Measurements from ENCODE around the gene RPS24. TPM values are rescaled to one million over a fixed set of nuclear protein-coding genes. Genes with fewer than 3 reads are reported as not detected.

RPS24 gene
- total and polyA plus RNA-seq, 9 of the 15 experiments (the other 6 are each of a cell fraction or from before 2014, with no cell fraction given), result 1,947 to 7,307 (median 5,944) TPM

DNA sequence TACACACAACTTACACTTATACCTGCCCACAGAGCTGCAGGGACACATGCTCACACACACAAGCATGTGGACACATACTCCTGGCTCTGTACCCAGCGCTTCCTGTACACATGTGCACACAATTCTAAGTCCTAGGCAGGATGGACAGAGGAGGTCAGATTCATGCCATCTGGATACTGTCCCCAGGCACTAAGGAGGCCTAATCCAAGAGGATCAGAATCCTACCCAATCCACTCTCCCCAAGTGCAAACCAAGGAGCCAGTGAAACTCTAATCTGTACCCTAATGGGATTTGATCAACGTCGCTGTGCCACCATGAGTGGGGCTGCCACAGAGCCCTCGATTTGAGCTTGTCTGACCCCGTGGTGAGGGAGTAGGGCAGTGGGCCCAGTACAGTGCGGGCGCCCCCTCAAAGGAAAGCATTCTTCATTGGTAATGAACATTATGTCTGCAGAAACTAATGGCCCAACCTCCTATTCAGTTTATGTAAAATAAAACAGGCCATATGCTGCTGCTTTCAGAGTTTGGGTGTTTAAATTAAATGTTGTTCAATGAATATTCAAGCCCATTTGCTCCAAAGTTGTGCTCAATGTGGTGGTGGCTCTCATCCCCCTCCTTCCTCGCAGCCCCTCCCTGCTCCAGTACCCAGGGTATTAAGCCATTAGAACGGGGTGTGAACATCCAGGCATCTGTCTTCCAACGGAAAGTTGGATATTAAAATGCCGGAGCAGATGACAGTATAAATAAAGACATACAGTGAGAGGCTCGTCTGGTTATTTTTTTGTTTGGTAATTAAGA, 26.4 kb downstream of the RPS24 start:
- intact Hi-C loops (cut with micrococcal nuclease), result no loop called here

DNA sequence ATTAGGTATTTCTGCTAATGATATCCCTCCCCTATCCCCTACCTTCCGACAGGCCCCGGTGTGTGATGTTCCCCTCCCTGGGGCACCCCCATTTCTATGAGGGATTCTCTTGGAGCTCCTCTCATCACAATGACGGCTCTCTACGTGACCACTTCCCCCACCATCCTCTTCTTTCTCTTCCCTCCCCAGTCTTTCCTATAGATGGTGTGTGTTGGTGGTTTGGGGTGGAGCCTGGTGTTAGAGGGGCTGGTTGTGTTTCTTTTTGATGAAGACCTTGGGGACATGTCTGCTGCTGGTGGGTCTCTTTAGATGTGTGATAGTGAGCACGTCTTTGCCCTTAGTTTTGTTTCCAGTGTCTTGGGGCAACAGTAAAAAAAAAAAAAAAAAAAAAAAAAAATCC, 28.6 kb downstream of the RPS24 start:
- CTCF ChIA-PET (ENCODE audit: low intra/inter-chr PET ratio), result no interaction called here
- no peak overlapping the region for H3K4me2 ChIP-seq (ENCODE audit: insufficient read depth, low read length)
- TF ChIP-seq RNF2 (IDR thresholded peaks at IDR 0.05) (no peak), ZNF253 (CRISPR knock-in tag; conservative IDR thresholded peaks at IDR 0.05) (no peak), ZNF23 (CRISPR knock-in tag; IDR thresholded peaks at IDR 0.05) (no peak), SMAD1 (IDR thresholded peaks at IDR 0.05; ENCODE audit: low read depth, low read length, partially characterized antibody) (no peak), ZNF274 (IDR thresholded peaks at IDR 0.05; ENCODE audit: borderline replicate concordance, low read depth, low read length) (no peak), MCM3 (IDR thresholded peaks at IDR 0.05) (no peak), ETS2 (tag; IDR thresholded peaks at IDR 0.05; ENCODE audit: borderline replicate concordance, poor library complexity, severe bottlenecking) (no peak), CBX3 (IDR thresholded peaks at IDR 0.05; ENCODE audit: borderline replicate concordance in 1 of 2, low read length in 2 of 2) (no peak), SMARCE1 (IDR thresholded peaks at IDR 0.05) (no peak), SFPQ (IDR thresholded peaks at IDR 0.05; ENCODE audit: low read depth, low read length) (no peak), ZNF707 (CRISPR knock-in tag; conservative IDR thresholded peaks at IDR 0.05) (no peak)
- TF ChIP-seq, protein P1, sequence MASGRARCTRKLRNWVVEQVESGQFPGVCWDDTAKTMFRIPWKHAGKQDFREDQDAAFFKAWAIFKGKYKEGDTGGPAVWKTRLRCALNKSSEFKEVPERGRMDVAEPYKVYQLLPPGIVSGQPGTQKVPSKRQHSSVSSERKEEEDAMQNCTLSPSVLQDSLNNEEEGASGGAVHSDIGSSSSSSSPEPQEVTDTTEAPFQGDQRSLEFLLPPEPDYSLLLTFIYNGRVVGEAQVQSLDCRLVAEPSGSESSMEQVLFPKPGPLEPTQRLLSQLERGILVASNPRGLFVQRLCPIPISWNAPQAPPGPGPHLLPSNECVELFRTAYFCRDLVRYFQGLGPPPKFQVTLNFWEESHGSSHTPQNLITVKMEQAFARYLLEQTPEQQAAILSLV (tag; IDR thresholded peaks at IDR 0.05), result no peak
- no TSS peak for BruUV-seq (replicated peaks)
- H3K27ac ChIP-seq (ENCODE audit: extremely low read depth, low read depth, low read length), result no peak overlapping the region
- POLR2A ChIA-PET, result interaction anchor here (0.6 to 1.1 kb wide), 2 partner anchors 23 to 174 kb away, joined by 3 to 4 read pairs; no protein-coding TSS in a partner anchor
- H3K4me3 ChIP-seq, result no peak overlapping the region
- intact Hi-C loops (cut with micrococcal nuclease) (no loop called here), in situ Hi-C loops (cut with MboI) (no loop called here)
- 0% methylated on average over 5 of the region's 5 CpGs for WGBS (ENCODE audit: insufficient coverage, low coverage, missing lambda C conversion rate)
- H3K9me3 ChIP-seq (replicated peaks; ENCODE audit: control insufficient read depth, insufficient read depth, low read depth, low read length), result no peaks in the 10 kb centered on the region
- H3K9me1 ChIP-seq (ENCODE audit: control insufficient read depth, insufficient read depth, low read length), result no peaks in the 10 kb centered on the region
- no peaks in the 10 kb centered on the region for H3K79me2 ChIP-seq (ENCODE audit: control insufficient read depth, insufficient read depth, low read length)
- H3K9ac ChIP-seq (ENCODE audit: insufficient read depth in 1 of 2, low read depth in 2 of 2, low read length in 2 of 2), result no peak overlapping the region
- DNase-seq (ENCODE audit: extremely low read depth in 1 of 4, low spot score in 3 of 4), result no peak
- no peaks in the 10 kb centered on the region; the same call in 1 of the 2 replicates for H4K20me1 ChIP-seq (replicated peaks; ENCODE audit: control insufficient read depth, insufficient read depth, low read length)
- no peaks in the 10 kb centered on the region for H3K36me3 ChIP-seq (ENCODE audit: control insufficient read depth, insufficient read depth, low read length)
- no peak for ATAC-seq
- FAIRE-seq, result no peak
- no peaks in the 10 kb centered on the region for H3K4me1 ChIP-seq (replicated peaks in 1 of 2; ENCODE audit: control insufficient read depth in 2 of 2, insufficient read depth in 2 of 2, low read length in 2 of 2)
- peaks cover 27 to 50% of the 10 kb centered on the region in 2 experiments; a peak in 4 of 5 replicates for H3K27me3 ChIP-seq (ENCODE audit: control insufficient read depth in 2 of 2, insufficient read depth in 2 of 2, low read length in 2 of 2)
- no peak overlapping the region for H2AFZ ChIP-seq (ENCODE audit: low read depth, low read length)

More for the DNA sequence above, 26.4 kb downstream of the RPS24 start:
- Histone ChIP-seq H4K20me1 (replicated peaks; ENCODE audit: control insufficient read depth, insufficient read depth, low read length) (no peaks in the 10 kb centered on the region; the same call in 1 of the 2 replicates), H3K4me1 (replicated peaks in 1 of 2; ENCODE audit: control insufficient read depth in 2 of 2, insufficient read depth in 2 of 2, low read length in 2 of 2) (no peaks in the 10 kb centered on the region), H3K27me3 (ENCODE audit: control insufficient read depth in 2 of 2, insufficient read depth in 2 of 2, low read length in 2 of 2) (peaks cover 21 to 57% of the 10 kb centered on the region in 2 experiments; a peak in 4 of 5 replicates), H3K36me3 (ENCODE audit: control insufficient read depth, insufficient read depth, low read length) (no peaks in the 10 kb centered on the region), H3K9me3 (replicated peaks; ENCODE audit: control insufficient read depth, insufficient read depth, low read depth, low read length) (no peaks in the 10 kb centered on the region), H2AFZ (ENCODE audit: low read depth, low read length) (no peak overlapping the region), H3K4me2 (ENCODE audit: insufficient read depth, low read length) (no peak overlapping the region), H3K9me1 (ENCODE audit: control insufficient read depth, insufficient read depth, low read length) (no peaks in the 10 kb centered on the region), H3K9ac (ENCODE audit: insufficient read depth in 1 of 2, low read depth in 2 of 2, low read length in 2 of 2) (no peak overlapping the region), H3K27ac (ENCODE audit: extremely low read depth, low read depth, low read length) (no peak overlapping the region), H3K4me3 (no peak overlapping the region), H3K79me2 (ENCODE audit: control insufficient read depth, insufficient read depth, low read length) (no peaks in the 10 kb centered on the region)
- 5% methylated on average over 12 of the region's 12 CpGs for WGBS (ENCODE audit: insufficient coverage, low coverage, missing lambda C conversion rate)
- ATAC-seq (no peak), DNase-seq (ENCODE audit: extremely low read depth in 1 of 4, low spot score in 3 of 4) (no peak), FAIRE-seq (no peak)
- BruUV-seq (replicated peaks), result no TSS peak
- CTCF ChIA-PET (ENCODE audit: low intra/inter-chr PET ratio), result no interaction called here
- TF ChIP-seq ZNF785 (CRISPR knock-in tag; IDR thresholded peaks at IDR 0.05), result no peak
- in situ Hi-C loops (cut with MboI), result no loop called here
- POLR2A ChIA-PET, result interaction anchor here (1.2 kb wide), 1 partner anchor 10 kb away, joined by 3 read pairs; no protein-coding TSS in a partner anchor

Data from K562 (cell line).